ENCODE data around the gene STAT5A. TPM values are rescaled to one million over a fixed set of nuclear protein-coding genes. Genes with fewer than 3 reads are reported as not detected.

Gene STAT5A
- total RNA-seq, 1 donor, result 35.5 TPM

DNA sequence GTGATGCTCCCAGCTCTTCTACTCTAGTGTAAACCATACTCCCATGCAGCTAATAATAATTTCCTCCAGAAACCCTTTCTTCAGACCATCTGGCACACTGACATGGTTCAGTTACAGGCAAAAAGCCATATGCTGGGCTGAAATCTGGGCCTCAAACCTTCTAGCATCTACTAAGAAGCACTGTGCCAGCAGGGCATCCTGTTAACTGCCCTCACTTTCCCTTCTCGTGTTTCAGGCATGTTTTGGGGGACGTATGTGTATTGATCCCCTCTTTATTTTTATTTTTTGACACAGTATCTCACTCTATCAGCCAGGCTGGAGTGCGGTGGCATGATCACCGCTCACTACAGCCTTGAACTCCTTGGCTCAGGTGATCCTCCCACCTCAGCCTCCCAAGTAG is 33.3 kb downstream of the STAT5A start:
- Histone ChIP-seq H3K27ac (ENCODE audit: low read depth, low read length) (no peak overlapping the region), H3K36me3 (ENCODE audit: insufficient read depth, low read length) (peaks cover 81% of the 10 kb centered on the region)

GRCh38 chr17:42322382-42323267 is 34.3 kb downstream of the STAT5A start:
- Histone ChIP-seq H4K20me1 (ENCODE audit: insufficient read depth, low read length) (peaks cover 28% of the 10 kb centered on the region), H3K27ac (ENCODE audit: low read depth, low read length) (peak overlapping the region; percentile 78), H2AFZ (ENCODE audit: low read length) (no peak overlapping the region), H3K27me3 (ENCODE audit: insufficient read depth, low read length) (no peaks in the 10 kb centered on the region), H3K4me3 (ENCODE audit: insufficient read depth, low read length) (no peak overlapping the region), H3K9me3 (ENCODE audit: low read depth, low read length) (no peaks in the 10 kb centered on the region), H3K36me3 (ENCODE audit: insufficient read depth, low read length) (peaks cover 80% of the 10 kb centered on the region), H3K79me2 (ENCODE audit: insufficient read depth, low read length) (peaks cover 11% of the 10 kb centered on the region), H3K4me2 (ENCODE audit: insufficient read depth, low read length) (no peak overlapping the region), H3K4me1 (ENCODE audit: insufficient read depth, low read length) (peaks cover 29% of the 10 kb centered on the region)
- TF ChIP-seq, protein P1, sequence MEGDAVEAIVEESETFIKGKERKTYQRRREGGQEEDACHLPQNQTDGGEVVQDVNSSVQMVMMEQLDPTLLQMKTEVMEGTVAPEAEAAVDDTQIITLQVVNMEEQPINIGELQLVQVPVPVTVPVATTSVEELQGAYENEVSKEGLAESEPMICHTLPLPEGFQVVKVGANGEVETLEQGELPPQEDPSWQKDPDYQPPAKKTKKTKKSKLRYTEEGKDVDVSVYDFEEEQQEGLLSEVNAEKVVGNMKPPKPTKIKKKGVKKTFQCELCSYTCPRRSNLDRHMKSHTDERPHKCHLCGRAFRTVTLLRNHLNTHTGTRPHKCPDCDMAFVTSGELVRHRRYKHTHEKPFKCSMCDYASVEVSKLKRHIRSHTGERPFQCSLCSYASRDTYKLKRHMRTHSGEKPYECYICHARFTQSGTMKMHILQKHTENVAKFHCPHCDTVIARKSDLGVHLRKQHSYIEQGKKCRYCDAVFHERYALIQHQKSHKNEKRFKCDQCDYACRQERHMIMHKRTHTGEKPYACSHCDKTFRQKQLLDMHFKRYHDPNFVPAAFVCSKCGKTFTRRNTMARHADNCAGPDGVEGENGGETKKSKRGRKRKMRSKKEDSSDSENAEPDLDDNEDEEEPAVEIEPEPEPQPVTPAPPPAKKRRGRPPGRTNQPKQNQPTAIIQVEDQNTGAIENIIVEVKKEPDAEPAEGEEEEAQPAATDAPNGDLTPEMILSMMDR (IDR thresholded peaks at IDR 0.05; ENCODE audit: extremely low read depth, low read depth, low read length), result peak; percentile 100
- peak; percentile 93 for DNase-seq (ENCODE audit: insufficient read length, low spot score, missing footprints)

More for the DNA sequence above, 33.3 kb downstream of the STAT5A start:
- Histone ChIP-seq H3K9me3 (ENCODE audit: low read depth, low read length) (no peaks in the 10 kb centered on the region), H3K79me2 (ENCODE audit: insufficient read depth, low read length) (peaks cover 11% of the 10 kb centered on the region), H4K20me1 (ENCODE audit: insufficient read depth, low read length) (peaks cover 33% of the 10 kb centered on the region), H3K27me3 (ENCODE audit: insufficient read depth, low read length) (no peaks in the 10 kb centered on the region), H3K4me2 (ENCODE audit: insufficient read depth, low read length) (no peak overlapping the region), H3K4me1 (ENCODE audit: insufficient read depth, low read length) (peaks cover 29% of the 10 kb centered on the region), H3K4me3 (ENCODE audit: insufficient read depth, low read length) (no peak overlapping the region), H2AFZ (ENCODE audit: low read length) (no peak overlapping the region)
- TF ChIP-seq, protein P1 (IDR thresholded peaks at IDR 0.05; ENCODE audit: extremely low read depth, low read depth, low read length), result no peak
- DNase-seq (ENCODE audit: insufficient read length, low spot score, missing footprints), result no peak

- Histone ChIP-seq H3K27me3 (ENCODE audit: insufficient read depth, low read length) (no peaks in the 10 kb centered on the region), H3K36me3 (ENCODE audit: insufficient read depth, low read length) (peaks cover 79% of the 10 kb centered on the region), H3K27ac (ENCODE audit: low read depth, low read length) (peak overlapping the region; percentile 40), H3K9me3 (ENCODE audit: low read depth, low read length) (no peaks in the 10 kb centered on the region), H3K4me2 (ENCODE audit: insufficient read depth, low read length) (no peak overlapping the region), H4K20me1 (ENCODE audit: insufficient read depth, low read length) (peaks cover 24% of the 10 kb centered on the region), H3K4me3 (ENCODE audit: insufficient read depth, low read length) (no peak overlapping the region), H2AFZ (ENCODE audit: low read length) (no peak overlapping the region), H3K4me1 (ENCODE audit: insufficient read depth, low read length) (peaks cover 29% of the 10 kb centered on the region), H3K79me2 (ENCODE audit: insufficient read depth, low read length) (peaks cover 11% of the 10 kb centered on the region)
- TF ChIP-seq, protein P1 (IDR thresholded peaks at IDR 0.05; ENCODE audit: extremely low read depth, low read depth, low read length), result no peak
- DNase-seq (ENCODE audit: insufficient read length, low spot score, missing footprints), result no peak
Measured at GRCh38 chr17:42323268-42323773, 35.0 kb downstream of the STAT5A start.

- Histone ChIP-seq H3K4me3 (ENCODE audit: insufficient read depth, low read length) (no peak overlapping the region), H3K27ac (ENCODE audit: low read depth, low read length) (peak overlapping the region; percentile 82), H3K36me3 (ENCODE audit: insufficient read depth, low read length) (peaks cover 72% of the 10 kb centered on the region), H3K4me1 (ENCODE audit: insufficient read depth, low read length) (peaks cover 41% of the 10 kb centered on the region), H2AFZ (ENCODE audit: low read length) (no peak overlapping the region), H3K79me2 (ENCODE audit: insufficient read depth, low read length) (peaks cover 8% of the 10 kb centered on the region), H3K4me2 (ENCODE audit: insufficient read depth, low read length) (no peak overlapping the region), H3K9me3 (ENCODE audit: low read depth, low read length) (no peaks in the 10 kb centered on the region), H3K27me3 (ENCODE audit: insufficient read depth, low read length) (no peaks in the 10 kb centered on the region), H4K20me1 (ENCODE audit: insufficient read depth, low read length) (peaks cover 18% of the 10 kb centered on the region)
- TF ChIP-seq, protein P1 (IDR thresholded peaks at IDR 0.05; ENCODE audit: extremely low read depth, low read depth, low read length), result no peak
- DNase-seq (ENCODE audit: insufficient read length, low spot score, missing footprints), result peak; percentile 97
Measured at GRCh38 chr17:42325026-42325425, 36.7 kb downstream of the STAT5A start.
